HG03095 (cell line): ENCODE results near the gene C3orf33.

Experiments used
- ATAC-seq: cut with Tn5 transposase; IDR thresholded peaks from one replicate; pipeline ENCODE4 v1.9.1; 2021; ENCODE audit warnings: moderate library complexity; ENCODE audit not compliant: unreplicated experiment

C3orf33 gene

DNA sequence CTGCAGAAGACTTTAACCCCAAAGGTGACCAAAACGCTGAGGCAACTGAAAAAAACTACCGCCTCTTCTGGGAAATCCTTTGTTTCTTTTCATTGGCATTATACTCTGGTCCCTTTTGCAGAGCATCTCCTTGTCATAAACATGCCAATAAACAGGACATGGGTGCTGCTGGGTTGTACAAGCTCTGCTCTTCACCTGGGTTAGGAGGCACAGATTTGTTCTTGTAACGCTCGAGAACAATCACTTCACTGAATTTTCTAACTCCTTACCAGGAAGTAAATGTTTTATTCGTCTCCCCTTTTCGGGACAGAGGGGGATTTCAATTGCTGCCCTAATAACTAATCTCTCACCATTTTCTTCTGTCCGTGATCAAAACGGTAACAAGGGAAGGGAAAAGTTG is 62.5 kb downstream of the C3orf33 start:
- no peak for ATAC-seq

DNA sequence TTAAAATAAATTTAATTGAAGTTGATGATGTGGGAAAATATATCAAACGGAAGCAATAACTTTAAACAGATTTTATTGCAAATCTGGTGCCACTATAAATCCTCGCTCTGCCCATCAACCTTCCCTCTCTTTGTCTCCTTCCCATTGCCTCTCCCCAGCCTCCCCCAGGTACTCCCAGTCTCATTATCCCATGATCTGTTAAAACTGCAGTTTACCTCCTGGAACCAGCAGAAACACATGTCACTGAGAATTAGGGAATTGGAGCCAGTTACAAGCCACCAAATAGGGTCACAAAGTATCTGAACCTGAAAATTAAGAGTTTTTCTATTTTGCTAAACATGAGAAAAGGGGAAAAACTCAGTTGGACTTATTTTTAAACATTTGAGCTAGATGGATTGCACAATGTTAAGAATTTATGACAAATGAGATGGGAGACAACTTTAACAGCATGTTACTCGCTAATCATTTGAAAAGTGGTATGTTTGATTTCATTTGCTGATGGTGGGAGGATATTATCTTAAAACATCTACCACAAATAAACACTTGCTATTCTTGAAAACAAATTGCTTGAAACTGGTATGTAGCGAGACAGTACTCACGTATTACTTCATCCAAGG is 63.6 kb downstream of the C3orf33 start:
- no peak for ATAC-seq

DNA sequence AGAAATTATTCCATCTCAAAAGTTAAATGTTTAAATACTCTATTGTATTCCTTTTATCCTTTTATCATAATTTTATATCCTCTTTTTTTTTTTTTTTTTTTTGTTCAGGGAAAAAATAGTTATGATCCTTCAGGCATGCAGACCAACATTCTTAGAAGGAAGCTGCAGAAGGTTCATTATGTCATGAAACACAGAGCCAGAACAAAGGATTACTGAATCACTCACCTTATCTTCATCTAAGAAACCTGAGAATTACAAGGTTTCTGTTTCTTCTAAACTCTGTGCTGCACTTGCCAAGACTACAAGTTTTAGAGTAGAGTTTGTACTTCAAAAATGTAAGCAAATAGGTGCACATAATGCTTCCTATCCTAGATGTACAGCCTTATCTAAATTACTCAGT is 64.5 kb downstream of the C3orf33 start:
- no peak for ATAC-seq

DNA sequence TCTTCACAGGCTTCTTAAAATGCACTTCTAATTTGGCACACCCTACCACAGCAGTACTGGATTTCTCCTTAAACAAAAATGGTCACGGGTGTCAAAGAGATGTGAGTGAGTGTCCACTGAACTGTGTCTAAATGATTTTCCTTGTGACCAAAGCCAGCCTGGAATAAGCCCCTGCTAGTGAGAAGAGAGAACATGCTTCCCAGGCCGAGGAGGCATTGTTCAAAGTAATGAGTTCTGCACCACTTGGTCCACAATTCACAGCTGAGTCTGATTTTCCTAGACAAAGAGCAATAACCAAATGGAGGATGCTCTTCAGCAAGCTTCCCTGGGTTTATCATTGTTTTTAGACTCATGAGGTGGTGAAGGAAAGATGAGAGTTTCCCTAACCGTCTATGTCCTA is 65.0 kb downstream of the C3orf33 start:
- no peak for ATAC-seq

DNA sequence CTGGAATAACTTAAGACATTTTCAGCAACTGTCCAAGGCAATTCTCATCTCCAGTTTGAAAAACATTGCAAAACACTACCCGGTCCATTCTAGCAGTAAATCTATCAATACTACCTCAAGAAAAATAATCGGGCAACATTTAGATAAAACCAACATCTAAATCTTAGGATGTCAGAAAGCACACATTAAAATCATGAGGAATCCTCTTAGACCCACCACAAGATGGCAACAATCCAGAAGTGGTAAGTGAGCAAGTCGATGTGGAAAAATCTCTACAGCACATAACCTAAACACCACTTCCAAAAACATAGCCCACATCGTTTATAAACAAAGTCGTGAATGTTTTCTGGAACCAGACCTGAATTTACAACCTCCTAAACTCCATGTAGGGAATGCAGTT is 66.9 kb downstream of the C3orf33 start:
- no peak for ATAC-seq

DNA sequence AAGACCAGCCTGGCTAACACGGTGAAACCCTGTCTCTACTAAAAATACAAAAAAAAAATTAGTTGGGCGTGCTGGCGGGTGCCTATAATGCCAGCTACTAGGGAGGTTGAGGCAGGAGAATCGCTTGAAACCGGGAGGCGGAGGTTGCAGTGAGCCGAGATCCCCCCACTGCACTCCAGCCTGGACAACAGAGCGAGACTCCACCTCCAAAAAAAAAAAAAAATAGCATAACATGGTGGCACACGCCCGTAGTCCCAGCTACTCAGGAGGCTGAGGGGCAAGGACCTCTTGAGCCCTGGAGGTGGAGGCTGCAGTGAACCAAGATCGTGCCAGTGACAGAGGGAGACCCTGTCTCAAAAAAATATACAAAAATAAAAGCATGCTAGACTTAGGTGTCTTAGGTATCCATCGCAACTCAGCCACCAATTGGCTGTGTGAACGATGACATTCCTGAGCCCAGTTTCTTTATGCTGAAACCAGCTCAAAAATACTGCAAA is 67.5 kb downstream of the C3orf33 start:
- no peak for ATAC-seq

DNA sequence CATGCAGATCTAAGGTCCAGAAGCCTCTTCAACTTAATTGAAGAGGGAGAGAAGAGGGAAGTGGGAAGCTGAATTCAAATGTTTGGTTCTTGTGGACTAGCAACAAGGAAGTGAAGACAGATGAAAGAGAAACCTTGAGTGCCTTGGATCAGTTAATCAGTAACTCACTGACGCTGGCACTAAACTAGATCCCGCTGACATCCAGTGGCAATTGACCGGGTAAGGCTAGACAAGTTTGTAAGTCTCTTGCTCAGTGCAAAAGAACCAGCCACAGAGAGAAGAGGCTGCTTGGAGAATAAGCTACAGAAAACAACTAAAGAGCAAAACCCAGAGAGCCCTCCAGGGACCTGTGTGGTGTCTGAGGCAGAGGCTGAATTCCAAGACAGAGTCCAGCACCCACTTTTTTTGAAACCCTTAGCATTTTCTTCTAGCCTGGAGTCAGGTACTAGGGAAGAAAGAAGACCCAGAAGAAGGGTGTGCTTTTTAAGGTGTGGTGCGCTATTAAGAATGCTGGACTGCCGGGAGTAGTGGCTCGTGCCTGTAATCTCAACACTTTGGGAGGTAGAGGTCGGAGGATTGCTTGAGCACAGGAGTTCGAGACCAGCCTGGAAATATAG is 68.1 kb downstream of the C3orf33 start:
- ATAC-seq: peak; percentile 75

DNA sequence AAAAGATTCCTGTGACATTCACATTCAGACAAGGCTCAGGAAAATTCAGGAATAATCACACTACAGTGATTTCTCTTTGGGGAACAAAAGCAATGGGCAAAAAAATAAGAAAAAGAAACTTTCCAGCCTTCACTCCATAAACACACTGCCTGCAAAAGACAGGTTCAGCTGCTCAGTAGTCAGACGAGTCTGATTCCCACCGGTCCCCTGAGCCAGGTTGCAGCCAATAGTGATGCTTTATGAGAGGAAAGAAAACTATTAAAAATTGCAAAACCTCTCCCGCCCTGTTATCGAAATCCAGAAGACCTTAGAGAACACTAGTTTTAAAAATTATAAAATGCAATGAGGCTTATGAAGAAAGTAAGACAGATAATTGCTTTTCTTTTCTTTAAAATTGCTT is 69.7 kb downstream of the C3orf33 start:
- ATAC-seq: no peak

DNA sequence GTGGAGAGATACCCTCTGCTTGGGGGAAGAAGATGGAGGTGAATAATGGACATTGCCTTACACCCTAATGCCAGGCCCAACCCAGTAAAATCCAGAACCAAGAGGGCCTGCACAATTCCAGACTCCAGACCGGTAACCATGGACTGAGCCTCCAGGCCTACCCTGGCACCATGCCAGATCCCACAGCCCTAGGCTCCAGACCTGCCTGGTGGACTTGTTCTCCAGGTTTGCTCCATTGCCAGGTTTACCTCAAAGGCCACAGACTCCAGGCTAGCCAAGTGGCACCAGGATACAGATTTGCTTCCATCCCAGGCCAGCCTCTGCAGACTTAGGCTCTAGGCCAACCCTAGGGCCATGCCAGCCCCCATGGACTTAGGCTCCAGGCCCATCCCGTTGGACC is 75.2 kb downstream of the C3orf33 start:
- ATAC-seq: no peak

DNA sequence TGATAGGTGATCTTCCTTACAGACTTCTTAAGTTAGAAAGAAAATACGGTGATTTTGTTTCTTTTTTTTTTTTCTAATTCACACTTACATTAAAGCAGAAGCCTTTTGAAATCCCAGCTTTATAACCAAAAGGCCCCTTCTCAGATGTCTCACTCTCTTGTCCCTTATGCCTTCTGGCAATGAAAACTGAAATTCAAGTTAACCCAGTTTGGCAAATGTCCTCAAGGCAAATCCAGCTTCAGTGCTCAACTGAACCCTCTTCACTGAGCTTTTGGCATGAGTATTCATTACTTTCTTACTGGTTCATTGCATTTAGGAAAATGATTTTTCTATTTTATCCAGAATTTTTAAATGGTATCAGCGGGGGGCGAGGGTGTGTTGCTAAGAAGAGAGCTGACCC is 78.2 kb downstream of the C3orf33 start:
- ATAC-seq: no peak

DNA sequence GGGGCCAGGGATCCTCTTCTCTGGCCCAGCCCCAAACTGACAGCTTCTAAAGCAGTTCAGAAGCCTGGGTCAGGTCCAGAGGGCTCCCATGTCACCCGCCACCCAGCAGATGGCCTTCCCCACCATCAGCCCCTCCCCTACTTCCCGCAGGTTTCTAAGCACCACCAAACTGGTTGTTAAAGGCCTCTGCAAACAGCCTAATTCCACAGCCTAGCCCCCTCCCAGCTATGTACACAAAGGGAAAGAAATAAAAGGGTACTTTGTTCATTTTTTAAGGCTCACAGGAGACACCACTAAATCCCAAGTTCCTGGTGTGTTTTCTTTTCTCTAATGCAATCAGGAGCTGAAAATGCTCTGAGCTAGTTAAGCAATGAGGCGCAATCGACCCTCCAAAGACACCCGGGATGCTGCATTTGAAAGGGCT is 91.8 kb downstream of the C3orf33 start:
- ATAC-seq: no peak
